Caco-2 (cell line): ENCODE measurements around the gene MAN1C1. TPM values are rescaled to one million over a fixed set of nuclear protein-coding genes. Genes with fewer than 3 reads are reported as not detected.

ENCODE experiments used
- BruUV-seq: library from RNA; stranded (reverse); fragments of 400-500 nt; replicated peaks from 2 replicates; lab custom pipeline; 2021; lab: Mats Ljungman, UMichigan
- CTCF ChIA-PET: fragments of 300-600 bp; sonication (Branson Sonifier 250); formaldehyde crosslinking; loops from one replicate; lab custom pipeline; 2022; ENCODE audit warnings: antibody characterized with exemption; lab: Charles Lee
- POLR2A ChIA-PET: fragments of 300-600 bp; sonication (Branson Sonifier 250); formaldehyde crosslinking; loops from one replicate; lab custom pipeline; 2022; ENCODE audit warnings: antibody characterized with exemption; lab: Charles Lee
- DNase-seq, 2 experiments: peaks; one replicate each; pipeline versions ENCODE4 v3.0.0 to v3.0.0-alpha.2; 2020 to 2022
- H3K27me3 ChIP-seq: replicated peaks from 2 replicates; pipeline ENCODE4 v1.6.0; 2011; ENCODE audit warnings: low read length; ENCODE audit not compliant: control insufficient read depth, insufficient read depth
- H3K36me3 ChIP-seq: 2 replicates; pipeline ENCODE4 v1.5.1; 2011; ENCODE audit warnings: low read length; ENCODE audit not compliant: control insufficient read depth, insufficient read depth
- H3K4me1 ChIP-seq: fragments of 250-450 bp; sonication (Bioruptor Pico); 2 replicates; pipeline ENCODE4 v1.5.1; 2020; ENCODE audit warnings: mild to moderate bottlenecking
- H3K4me3 ChIP-seq: 2 replicates; pipeline ENCODE4 v1.5.1; 2011; ENCODE audit warnings: low read depth, mild to moderate bottlenecking, control low read depth, low read length
- H3K9me3 ChIP-seq: fragments of 250-450 bp; sonication (Bioruptor Pico); 2 replicates; pipeline ENCODE4 v1.5.1; 2020; ENCODE audit warnings: mild to moderate bottlenecking, moderate library complexity
- H3K27ac Mint-ChIP-seq: one replicate; pipeline ENCODE4 v1.8.0; 2022; ENCODE audit warnings: mixed read lengths; ENCODE audit not compliant: unreplicated experiment
- H3K27me3 Mint-ChIP-seq: one replicate; pipeline ENCODE4 v1.8.0; 2022; ENCODE audit warnings: mixed read lengths; ENCODE audit not compliant: insufficient read depth, unreplicated experiment
- H3K36me3 Mint-ChIP-seq: one replicate; pipeline ENCODE4 v1.8.0; 2022; ENCODE audit warnings: mild to moderate bottlenecking, mixed read lengths; ENCODE audit not compliant: insufficient read depth, unreplicated experiment
- H3K4me1 Mint-ChIP-seq: one replicate; pipeline ENCODE4 v1.8.0; 2022; ENCODE audit warnings: low read depth, mixed read lengths; ENCODE audit not compliant: unreplicated experiment
- H3K4me3 Mint-ChIP-seq: one replicate; pipeline ENCODE4 v1.8.0; 2022; ENCODE audit warnings: mild to moderate bottlenecking, moderate library complexity, mixed read lengths; ENCODE audit not compliant: unreplicated experiment
- H3K9me3 Mint-ChIP-seq: one replicate; pipeline ENCODE4 v1.8.0; 2022; ENCODE audit warnings: mixed read lengths; ENCODE audit not compliant: unreplicated experiment
- intact Hi-C: fragments of 100-400 bp; cut with micrococcal nuclease; formaldehyde crosslinking; loops from one replicate; pipeline ENCODE4 v1.10.0; 2022; ENCODE audit not compliant: unreplicated experiment
- total RNA-seq: library from RNA; stranded (reverse); gene quantifications from 2 replicates; pipeline ENCODE4 v1.2.3, GENCODE V29; 2022
- TF ChIP-seq, protein P1 (sequence below), 2 experiments: fragments of 200-600 bp in 1 of 2; IDR thresholded peaks; 1 replicate in 1 of 2; 2 replicates in 1 of 2; pipeline versions ENCODE4 v1.5.1 to v1.8.0; 2011 to 2022; ENCODE audit warnings: antibody characterized with exemption in 1 of 2, control low read depth in 1 of 2, inconsistent platforms in 1 of 2, low read depth in 1 of 2, low read length in 1 of 2, mild to moderate bottlenecking in 1 of 2, moderate library complexity in 1 of 2; ENCODE audit not compliant: insufficient read depth in 1 of 2, severe bottlenecking in 1 of 2, unreplicated experiment in 1 of 2

MAN1C1 gene
- total RNA-seq, 1 experiment from 2014 or later = 2.7 TPM

- Mint-ChIP-seq H3K4me1 (no peaks in the 10 kb centered on the region), H3K4me3 (no peak overlapping the region), H3K27ac (no peak overlapping the region), H3K27me3 (no peaks in the 10 kb centered on the region), H3K9me3 (no peaks in the 10 kb centered on the region), H3K36me3 (no peaks in the 10 kb centered on the region)
- BruUV-seq = no TSS peak
- ChIA-PET CTCF (no interaction called here), POLR2A (no interaction called here)
- intact Hi-C loops = no loop called here
- Histone ChIP-seq H3K4me1 (no peaks in the 10 kb centered on the region), H3K36me3 (no peaks in the 10 kb centered on the region), H3K4me3 (no peak overlapping the region), H3K9me3 (no peaks in the 10 kb centered on the region), H3K27me3 (no peaks in the 10 kb centered on the region)
- TF ChIP-seq, protein P1, sequence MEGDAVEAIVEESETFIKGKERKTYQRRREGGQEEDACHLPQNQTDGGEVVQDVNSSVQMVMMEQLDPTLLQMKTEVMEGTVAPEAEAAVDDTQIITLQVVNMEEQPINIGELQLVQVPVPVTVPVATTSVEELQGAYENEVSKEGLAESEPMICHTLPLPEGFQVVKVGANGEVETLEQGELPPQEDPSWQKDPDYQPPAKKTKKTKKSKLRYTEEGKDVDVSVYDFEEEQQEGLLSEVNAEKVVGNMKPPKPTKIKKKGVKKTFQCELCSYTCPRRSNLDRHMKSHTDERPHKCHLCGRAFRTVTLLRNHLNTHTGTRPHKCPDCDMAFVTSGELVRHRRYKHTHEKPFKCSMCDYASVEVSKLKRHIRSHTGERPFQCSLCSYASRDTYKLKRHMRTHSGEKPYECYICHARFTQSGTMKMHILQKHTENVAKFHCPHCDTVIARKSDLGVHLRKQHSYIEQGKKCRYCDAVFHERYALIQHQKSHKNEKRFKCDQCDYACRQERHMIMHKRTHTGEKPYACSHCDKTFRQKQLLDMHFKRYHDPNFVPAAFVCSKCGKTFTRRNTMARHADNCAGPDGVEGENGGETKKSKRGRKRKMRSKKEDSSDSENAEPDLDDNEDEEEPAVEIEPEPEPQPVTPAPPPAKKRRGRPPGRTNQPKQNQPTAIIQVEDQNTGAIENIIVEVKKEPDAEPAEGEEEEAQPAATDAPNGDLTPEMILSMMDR (IDR thresholded peaks at IDR 0.05; ENCODE audit: insufficient read depth in 1 of 2, low read depth in 1 of 2, low read length in 1 of 2, severe bottlenecking in 1 of 2, unreplicated experiment in 1 of 2) = no peak
- DNase-seq = no peak
Observed at GRCh38 chr1:25739341-25739740, 122.8 kb downstream of the MAN1C1 start.

- CTCF ChIA-PET = no interaction called here
- TF ChIP-seq, protein P1 (IDR thresholded peaks at IDR 0.05; ENCODE audit: insufficient read depth in 1 of 2, low read depth in 1 of 2, low read length in 1 of 2, severe bottlenecking in 1 of 2, unreplicated experiment in 1 of 2) = no peak
- DNase-seq = no peak
- Mint-ChIP-seq H3K4me3 (no peak overlapping the region), H3K27ac (no peak overlapping the region), H3K4me1 (no peaks in the 10 kb centered on the region), H3K9me3 (no peaks in the 10 kb centered on the region), H3K36me3 (no peaks in the 10 kb centered on the region), H3K27me3 (no peaks in the 10 kb centered on the region)
- Histone ChIP-seq H3K27me3 (no peaks in the 10 kb centered on the region), H3K9me3 (no peaks in the 10 kb centered on the region), H3K4me1 (no peaks in the 10 kb centered on the region), H3K36me3 (no peaks in the 10 kb centered on the region), H3K4me3 (no peak overlapping the region)
- POLR2A ChIA-PET = no interaction called here
- BruUV-seq = no TSS peak
- intact Hi-C loops = loop anchor here (5.0 kb wide), 1 partner anchor 57 kb away; no protein-coding TSS in a partner anchor
Observed at GRCh38 chr1:25740071-25740470, 123.5 kb downstream of the MAN1C1 start.

- Histone ChIP-seq H3K9me3 (no peaks in the 10 kb centered on the region), H3K27me3 (no peaks in the 10 kb centered on the region), H3K36me3 (no peaks in the 10 kb centered on the region), H3K4me1 (no peaks in the 10 kb centered on the region), H3K4me3 (no peak overlapping the region)
- ChIA-PET POLR2A (no interaction called here), CTCF (no interaction called here)
- H3K4me1 Mint-ChIP-seq = no peaks in the 10 kb centered on the region
- no peaks in the 10 kb centered on the region for H3K9me3 Mint-ChIP-seq
- TF ChIP-seq, protein P1 (IDR thresholded peaks at IDR 0.05; ENCODE audit: insufficient read depth in 1 of 2, low read depth in 1 of 2, low read length in 1 of 2, severe bottlenecking in 1 of 2, unreplicated experiment in 1 of 2) = no peak
- intact Hi-C loops = loop anchor here (5.0 kb wide), 1 partner anchor 55 kb away; no protein-coding TSS in a partner anchor
- no TSS peak for BruUV-seq
- no peaks in the 10 kb centered on the region for H3K36me3 Mint-ChIP-seq
- H3K4me3 Mint-ChIP-seq = no peak overlapping the region
- no peak for DNase-seq
- H3K27ac Mint-ChIP-seq = no peak overlapping the region
- no peaks in the 10 kb centered on the region for H3K27me3 Mint-ChIP-seq
Observed at GRCh38 chr1:25742316-25742715, 125.7 kb downstream of the MAN1C1 start.
